Osteocyte (in vitro differentiated cells): ENCODE measurements around the gene MVD. TPM values are rescaled to one million over a fixed set of nuclear protein-coding genes. Genes with fewer than 3 reads are reported as not detected.

Experiments used
- DNase-seq: peaks from one replicate; pipeline ENCODE4 v3.0.0; 2021; ENCODE audit warnings: mixed read lengths; ENCODE audit not compliant: unreplicated experiment; ENCODE audit errors: extremely low spot score
- H3K27ac Mint-ChIP-seq: one replicate; pipeline ENCODE4 v1.8.0; 2021; ENCODE audit warnings: mild to moderate bottlenecking, mixed read lengths; ENCODE audit not compliant: unreplicated experiment
- H3K27me3 Mint-ChIP-seq: one replicate; pipeline ENCODE4 v1.8.0; 2021; ENCODE audit warnings: mixed read lengths; ENCODE audit not compliant: unreplicated experiment
- H3K36me3 Mint-ChIP-seq: one replicate; pipeline ENCODE4 v1.8.0; 2021; ENCODE audit warnings: mixed read lengths; ENCODE audit not compliant: unreplicated experiment
- H3K4me1 Mint-ChIP-seq: one replicate; pipeline ENCODE4 v1.8.0; 2021; ENCODE audit warnings: mixed read lengths; ENCODE audit not compliant: unreplicated experiment
- H3K4me3 Mint-ChIP-seq: one replicate; pipeline ENCODE4 v1.8.0; 2021; ENCODE audit warnings: mild to moderate bottlenecking, moderate library complexity, mixed read lengths; ENCODE audit not compliant: unreplicated experiment
- H3K9me3 Mint-ChIP-seq: one replicate; pipeline ENCODE4 v1.8.0; 2021; ENCODE audit warnings: mixed read lengths; ENCODE audit not compliant: unreplicated experiment
- CTCF ChIP-seq: fragments of 200-600 bp; sonication (generic); IDR thresholded peaks from 2 replicates; pipeline ENCODE4 v1.5.0; 2021; ENCODE audit warnings: antibody characterized with exemption, mild to moderate bottlenecking, moderate library complexity
- total RNA-seq: library from RNA; stranded (reverse); gene quantifications from 2 replicates; pipeline ENCODE4 v1.2.1, GENCODE V29; 2021

Gene MVD
- total RNA-seq, 1 donor from 2014 or later, result 32.8 TPM

- Mint-ChIP-seq H3K27ac (no peak overlapping the region), H3K27me3 (peaks cover 20% of the 10 kb centered on the region), H3K4me3 (no peak overlapping the region), H3K9me3 (no peaks in the 10 kb centered on the region), H3K36me3 (no peaks in the 10 kb centered on the region), H3K4me1 (peaks cover 2% of the 10 kb centered on the region)
- no peak for DNase-seq
- no peak for TF ChIP-seq CTCF
Measured at GRCh38 chr16:88680554-88681083, 17.7 kb upstream of the MVD start.

GRCh38 chr16:88678224-88678979, 15.5 kb upstream of the MVD start:
- H3K27me3 Mint-ChIP-seq, result peaks cover 2% of the 10 kb centered on the region
- no peak for TF ChIP-seq CTCF
- no peak overlapping the region for H3K4me3 Mint-ChIP-seq
- no peaks in the 10 kb centered on the region for H3K4me1 Mint-ChIP-seq
- no peaks in the 10 kb centered on the region for H3K36me3 Mint-ChIP-seq
- DNase-seq, result no peak
- no peaks in the 10 kb centered on the region for H3K9me3 Mint-ChIP-seq
- H3K27ac Mint-ChIP-seq, result no peak overlapping the region

GRCh38 chr16:88677721-88678120, 14.8 kb upstream of the MVD start:
- Mint-ChIP-seq H3K27ac (no peak overlapping the region), H3K9me3 (no peaks in the 10 kb centered on the region), H3K4me1 (no peaks in the 10 kb centered on the region), H3K4me3 (no peak overlapping the region), H3K27me3 (peaks cover 2% of the 10 kb centered on the region), H3K36me3 (no peaks in the 10 kb centered on the region)
- no peak for DNase-seq
- no peak for TF ChIP-seq CTCF

- Mint-ChIP-seq H3K27me3 (no peaks in the 10 kb centered on the region), H3K36me3 (no peaks in the 10 kb centered on the region)
Measured at GRCh38 chr16:88676502-88677242, 13.8 kb upstream of the MVD start.

More at GRCh38 chr16:88676502-88677242, 13.8 kb upstream of the MVD start:
- Mint-ChIP-seq H3K4me1 (no peaks in the 10 kb centered on the region), H3K27ac (no peak overlapping the region), H3K9me3 (no peaks in the 10 kb centered on the region), H3K4me3 (no peak overlapping the region)
- no peak for TF ChIP-seq CTCF
- no peak for DNase-seq
